Keratinocyte (primary cell): ENCODE data around the gene ATXN2L. TPM values are rescaled to one million over a fixed set of nuclear protein-coding genes. Genes with fewer than 3 reads are reported as not detected.
"Not testable (repeated sequence)": the region's sequence is repeated elsewhere in the genome, so short reads cannot be mapped to it uniquely, and the experiment has no call there.

ENCODE experiments used
- DNase-seq: peaks from one replicate; pipeline ENCODE4 v3.0.0-alpha.2; 2011; ENCODE audit warnings: low read depth, missing footprints, low spot score
- FAIRE-seq: peaks from 2 replicates; lab custom pipeline; 2011; peaks lifted over from hg19 to GRCh38; lab: Jason Lieb, UNC
- H2AFZ ChIP-seq: 2 replicates; pipeline ENCODE4 v1.6.0; 2012; ENCODE audit warnings: low read length, control low read depth, inconsistent platforms; ENCODE audit not compliant: control insufficient read depth
- H3K27ac ChIP-seq: 2 replicates; pipeline ENCODE4 v1.5.1; 2011; ENCODE audit warnings: low read length; ENCODE audit not compliant: control insufficient read depth, insufficient read depth
- H3K27me3 ChIP-seq: 3 replicates; pipeline ENCODE4 v1.6.0; 2011; ENCODE audit warnings: low read length; ENCODE audit not compliant: control insufficient read depth, insufficient read depth; ENCODE audit errors: extremely low read depth
- H3K36me3 ChIP-seq, 2 experiments: 2 replicates in 1 of 2; 3 replicates in 1 of 2; pipeline ENCODE4 v1.5.1; 2011; ENCODE audit warnings: low read length in 2 of 2, mild to moderate bottlenecking in 1 of 2; ENCODE audit not compliant: control insufficient read depth in 2 of 2, insufficient read depth in 2 of 2; ENCODE audit errors: extremely low read depth in 1 of 2
- H3K4me1 ChIP-seq: 3 replicates; pipeline ENCODE4 v1.5.1; 2011; ENCODE audit warnings: low read length; ENCODE audit not compliant: control insufficient read depth, insufficient read depth; ENCODE audit errors: extremely low read depth
- H3K4me2 ChIP-seq: 3 replicates; pipeline ENCODE4 v1.6.0; 2011; ENCODE audit warnings: low read depth, low read length; ENCODE audit not compliant: control insufficient read depth, insufficient read depth; ENCODE audit errors: extremely low read depth
- H3K4me3 ChIP-seq, 3 experiments: fragments of 200-600 bp in 1 of 3; sonication (generic) in 1 of 3; 2 replicates in 2 of 3; 3 replicates in 1 of 3; pipeline ENCODE4 v1.5.1; 2011 to 2016; ENCODE audit warnings: low read length in 3 of 3, mild to moderate bottlenecking in 3 of 3, control low read depth in 2 of 3, inconsistent platforms in 1 of 3, low read depth in 1 of 3, mixed read lengths in 1 of 3, mixed run types in 1 of 3, moderate library complexity in 1 of 3; ENCODE audit not compliant: control insufficient read depth in 2 of 3, insufficient read depth in 2 of 3; ENCODE audit errors: extremely low read depth in 1 of 3
- H3K79me2 ChIP-seq: 2 replicates; pipeline ENCODE4 v1.6.0; 2012; ENCODE audit warnings: low read length; ENCODE audit not compliant: control insufficient read depth, insufficient read depth
- H3K9ac ChIP-seq: 3 replicates; pipeline ENCODE4 v1.6.0; 2011; ENCODE audit warnings: low read length; ENCODE audit not compliant: control insufficient read depth, insufficient read depth; ENCODE audit errors: extremely low read depth
- H3K9me1 ChIP-seq: 3 replicates; pipeline ENCODE4 v1.6.0; 2011; ENCODE audit warnings: low read length; ENCODE audit not compliant: control insufficient read depth, insufficient read depth; ENCODE audit errors: extremely low read depth
- H3K9me3 ChIP-seq: 2 replicates; pipeline ENCODE4 v1.5.1; 2012; ENCODE audit warnings: low read depth, low read length; ENCODE audit not compliant: control insufficient read depth
- H4K20me1 ChIP-seq: 3 replicates; pipeline ENCODE4 v1.6.0; 2011; ENCODE audit warnings: low read length; ENCODE audit not compliant: control insufficient read depth, insufficient read depth; ENCODE audit errors: extremely low read depth
- EZH2 ChIP-seq: IDR thresholded peaks from one replicate; pipeline ENCODE4 v1.6.1; 2012; ENCODE audit warnings: inconsistent platforms, mild to moderate bottlenecking, low read length, moderate library complexity
- dilution Hi-C: fragments of 300-500 bp; cut with MboI; formaldehyde crosslinking; loops from one replicate; pipeline ENCODE4 v1.7.0; 2020; ENCODE audit warnings: low sequenced_read_pairs; ENCODE audit not compliant: extremely low pct_ligation_motif_present
- polyA plus RNA-seq, 5 experiments: library from polyadenylated mRNA; depleted of rRNA in 3 of 5; stranded (reverse) in 3 of 5; stranded (forward) in 1 of 5; unstranded in 1 of 5; fragments of >200 nt; gene quantifications; 1 replicate in 1 of 5; 2 replicates in 3 of 5; 3 replicates in 1 of 5; pipeline versions ENCODE4 v1.2.1 to v1.2.3, GENCODE V29; 2011 to 2012; ENCODE audit warnings: missing spikeins in 2 of 5, low read depth in 1 of 5, low replicate concordance in 1 of 5
- TF ChIP-seq, protein P1 (sequence below), 3 experiments: IDR thresholded peaks in 1 of 3; conservative IDR thresholded peaks in 1 of 3; optimal IDR thresholded peaks in 1 of 3; 2 replicates in 2 of 3; 3 replicates in 1 of 3; pipeline versions ENCODE3 to v1.5.1; 2011; ENCODE audit warnings: low read length in 3 of 3, mild to moderate bottlenecking in 3 of 3, moderate library complexity in 2 of 3, control low read depth in 1 of 3, inconsistent platforms in 1 of 3; ENCODE audit not compliant: insufficient read depth in 2 of 3; ENCODE audit errors: extremely low read depth in 1 of 3

ATXN2L gene
- polyA plus RNA-seq, 1 donor (not counting 4 experiments of a cell fraction or from before 2014, with no cell fraction given) = 11.8 TPM

DNA sequence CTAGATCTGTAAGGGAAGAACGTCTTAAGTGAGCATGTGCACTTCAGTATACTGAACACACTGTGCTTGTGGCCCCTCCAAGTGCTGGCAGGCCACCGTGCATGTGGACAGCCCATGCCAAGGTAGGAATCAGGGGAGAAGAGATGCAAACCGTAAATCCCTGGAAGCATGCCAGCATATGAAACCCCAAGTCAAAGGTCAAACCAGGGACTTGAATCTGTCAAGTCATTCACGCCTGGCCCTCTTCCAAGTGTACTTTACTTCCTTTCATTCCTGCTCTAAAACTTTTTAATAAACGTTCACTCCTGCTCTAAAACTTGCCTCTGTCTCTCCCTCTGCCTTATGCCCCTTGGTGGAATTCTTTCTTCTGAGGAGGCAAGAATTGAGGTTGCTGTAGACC lies 2.8 kb upstream of the ATXN2L start:
- no peaks in the 10 kb centered on the region for H3K27me3 ChIP-seq
- no peaks in the 10 kb centered on the region for H3K9me3 ChIP-seq
- TF ChIP-seq, protein P1, sequence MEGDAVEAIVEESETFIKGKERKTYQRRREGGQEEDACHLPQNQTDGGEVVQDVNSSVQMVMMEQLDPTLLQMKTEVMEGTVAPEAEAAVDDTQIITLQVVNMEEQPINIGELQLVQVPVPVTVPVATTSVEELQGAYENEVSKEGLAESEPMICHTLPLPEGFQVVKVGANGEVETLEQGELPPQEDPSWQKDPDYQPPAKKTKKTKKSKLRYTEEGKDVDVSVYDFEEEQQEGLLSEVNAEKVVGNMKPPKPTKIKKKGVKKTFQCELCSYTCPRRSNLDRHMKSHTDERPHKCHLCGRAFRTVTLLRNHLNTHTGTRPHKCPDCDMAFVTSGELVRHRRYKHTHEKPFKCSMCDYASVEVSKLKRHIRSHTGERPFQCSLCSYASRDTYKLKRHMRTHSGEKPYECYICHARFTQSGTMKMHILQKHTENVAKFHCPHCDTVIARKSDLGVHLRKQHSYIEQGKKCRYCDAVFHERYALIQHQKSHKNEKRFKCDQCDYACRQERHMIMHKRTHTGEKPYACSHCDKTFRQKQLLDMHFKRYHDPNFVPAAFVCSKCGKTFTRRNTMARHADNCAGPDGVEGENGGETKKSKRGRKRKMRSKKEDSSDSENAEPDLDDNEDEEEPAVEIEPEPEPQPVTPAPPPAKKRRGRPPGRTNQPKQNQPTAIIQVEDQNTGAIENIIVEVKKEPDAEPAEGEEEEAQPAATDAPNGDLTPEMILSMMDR (optimal IDR thresholded peaks at IDR 0.05 in 1 of 3, IDR thresholded peaks at IDR 0.05 in 1 of 3, conservative IDR thresholded peaks at IDR 0.05 in 1 of 3; ENCODE audit: extremely low read depth in 1 of 3, insufficient read depth in 2 of 3, low read length in 3 of 3) = no peak
- TF ChIP-seq EZH2 = no peak
- no peak overlapping the region for H3K4me2 ChIP-seq
- H3K9me1 ChIP-seq = no peaks in the 10 kb centered on the region
- dilution Hi-C loops = no loop called here
- H4K20me1 ChIP-seq = no peaks in the 10 kb centered on the region
- no peak for DNase-seq
- no peak overlapping the region for H3K9ac ChIP-seq
- H3K4me3 ChIP-seq = no peak overlapping the region
- H2AFZ ChIP-seq = no peak overlapping the region
- no peak overlapping the region for H3K27ac ChIP-seq
- FAIRE-seq = no peak
- peaks cover 14% of the 10 kb centered on the region for H3K79me2 ChIP-seq
- peaks cover 2 to 3% of the 10 kb centered on the region in 2 experiments for H3K36me3 ChIP-seq
- peaks cover 10% of the 10 kb centered on the region for H3K4me1 ChIP-seq

DNA sequence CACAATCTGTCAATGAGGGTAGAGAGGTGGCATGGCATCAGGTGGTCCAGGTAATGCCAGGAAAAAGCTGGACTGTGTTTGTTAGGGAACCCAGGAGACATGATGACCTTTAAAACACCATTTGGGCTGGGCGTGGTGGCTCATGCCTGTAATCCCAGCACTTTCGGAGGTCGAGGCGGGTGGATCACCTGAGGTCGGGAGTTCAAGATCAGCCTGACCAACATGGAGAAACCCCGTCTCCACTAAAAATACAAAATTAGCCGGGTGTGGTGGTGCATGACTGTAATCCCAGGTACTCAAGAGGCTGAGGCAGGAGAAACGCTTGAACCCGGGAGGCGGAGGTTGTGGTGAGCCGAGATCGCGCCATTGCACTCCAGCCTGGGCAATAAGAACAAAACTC lies 2.3 kb upstream of the ATXN2L start:
- H3K9ac ChIP-seq, H2AFZ ChIP-seq, H3K36me3 ChIP-seq, H3K27me3 ChIP-seq, H3K4me2 ChIP-seq, H3K9me3 ChIP-seq, H4K20me1 ChIP-seq, H3K4me3 ChIP-seq, H3K27ac ChIP-seq, FAIRE-seq, DNase-seq, H3K9me1 ChIP-seq, dilution Hi-C loops: not testable (repeated sequence)
- Histone ChIP-seq H3K79me2 (peaks cover 20% of the 10 kb centered on the region), H3K4me1 (peaks cover 15% of the 10 kb centered on the region)

DNA sequence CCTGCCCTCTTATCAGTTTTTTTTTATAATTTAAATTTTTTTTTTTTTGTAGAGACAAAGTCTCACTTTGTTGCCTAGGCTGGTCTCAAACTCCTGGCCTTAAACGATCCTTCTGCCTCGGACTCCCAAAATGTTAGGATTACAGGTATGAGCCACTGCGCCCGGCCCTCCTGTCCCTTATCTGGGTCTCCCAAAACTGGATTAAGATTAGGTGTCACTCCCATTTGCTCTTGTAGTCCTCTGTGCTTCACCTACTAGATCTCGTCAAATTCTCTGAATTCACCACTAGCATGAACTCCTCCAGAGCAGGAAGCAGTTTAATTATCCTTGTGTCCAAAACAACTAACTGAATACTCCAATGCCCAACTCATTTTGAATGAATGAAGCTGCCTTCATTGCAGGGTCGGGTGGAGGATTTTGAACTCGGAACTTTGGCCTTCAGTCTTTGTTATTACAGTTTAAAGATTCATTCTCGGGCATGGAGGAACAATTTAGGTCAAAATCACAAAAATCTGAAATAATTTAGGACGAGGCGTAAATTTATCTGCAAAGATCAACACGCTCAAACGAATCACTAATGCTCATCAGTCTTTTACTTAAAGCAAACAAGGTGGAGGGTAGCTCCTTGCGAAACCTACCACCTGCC lies 802 bp upstream of the ATXN2L start:
- H3K36me3 ChIP-seq = peaks cover 12 to 22% of the 10 kb centered on the region in 2 experiments
- dilution Hi-C loops = no loop called here
- DNase-seq = no peak
- H3K4me2 ChIP-seq = peak overlapping the region; percentile 81
- peak overlapping the region; percentile 98 for H3K9ac ChIP-seq
- peak overlapping the region; percentile 69 to 99 (median 89) for H3K4me3 ChIP-seq
- peaks cover 5% of the 10 kb centered on the region for H4K20me1 ChIP-seq
- TF ChIP-seq EZH2 = no peak
- TF ChIP-seq, protein P1 (optimal IDR thresholded peaks at IDR 0.05 in 1 of 3, IDR thresholded peaks at IDR 0.05 in 1 of 3, conservative IDR thresholded peaks at IDR 0.05 in 1 of 3; ENCODE audit: extremely low read depth in 1 of 3, insufficient read depth in 2 of 3, low read length in 3 of 3) = no peak
- H2AFZ ChIP-seq = peak overlapping the region; percentile 89
- peaks cover 34% of the 10 kb centered on the region for H3K79me2 ChIP-seq
- no peaks in the 10 kb centered on the region for H3K27me3 ChIP-seq
- H3K9me3 ChIP-seq = no peaks in the 10 kb centered on the region
- H3K4me1 ChIP-seq = peaks cover 22% of the 10 kb centered on the region
- peak overlapping the region; percentile 92 for H3K27ac ChIP-seq
- FAIRE-seq = no peak
- no peaks in the 10 kb centered on the region for H3K9me1 ChIP-seq
